ENCODE data around the gene LIN7C. TPM values are rescaled to one million over a fixed set of nuclear protein-coding genes. Genes with fewer than 3 reads are reported as not detected.
"Not testable (repeated sequence)": the region's sequence is repeated elsewhere in the genome, so short reads cannot be mapped to it uniquely, and the experiment has no call there.

The LIN7C gene
- total RNA-seq, 2 donors from 2014 or later: 30.0 to 48.7 TPM

GRCh38 chr11:27456140-27456794, 50.3 kb downstream of the LIN7C start:
- Histone ChIP-seq H3K4me3 (no peak overlapping the region), H3K36me3 (no peaks in the 10 kb centered on the region), H3K4me1 (replicated peaks) (no peaks in the 10 kb centered on the region), H3K9me3 (no peaks in the 10 kb centered on the region), H3K27me3 (replicated peaks; ENCODE audit: insufficient read depth) (no peaks in the 10 kb centered on the region), H3K27ac (no peak overlapping the region)
- no peak for DNase-seq (ENCODE audit: low spot score)
- TF ChIP-seq POLR2A (IDR thresholded peaks at IDR 0.05): no peak
- no peak for TF ChIP-seq CTCF (IDR thresholded peaks at IDR 0.05)
- no peak for TF ChIP-seq POLR2AphosphoS5 (IDR thresholded peaks at IDR 0.05)
- WGBS: 43% methylated on average over 2 of the region's 2 CpGs
- intact Hi-C loops (cut with DNase I): no loop called here

DNA sequence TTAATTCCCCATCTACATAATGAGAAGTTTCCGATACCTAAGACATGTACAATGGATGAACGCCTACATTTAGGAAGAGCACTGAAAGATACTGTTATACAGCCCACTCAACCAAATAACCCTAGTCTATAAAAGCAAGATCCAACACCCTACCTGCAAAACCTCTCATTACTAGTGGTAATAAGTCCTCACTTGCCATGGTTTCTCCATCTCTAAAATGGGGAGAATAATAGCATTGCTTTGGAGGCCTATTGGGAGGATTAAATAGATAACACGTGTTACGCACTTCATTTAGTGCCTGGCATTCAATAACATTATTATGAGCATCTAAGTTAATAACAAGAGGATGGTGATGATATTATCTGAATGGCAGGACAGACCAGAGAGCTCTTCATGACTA, 50.9 kb downstream of the LIN7C start:
- no peaks in the 10 kb centered on the region for H3K27me3 ChIP-seq (replicated peaks; ENCODE audit: insufficient read depth)
- no peak for TF ChIP-seq CTCF (IDR thresholded peaks at IDR 0.05)
- TF ChIP-seq POLR2AphosphoS5 (IDR thresholded peaks at IDR 0.05): no peak
- no peak for TF ChIP-seq POLR2A (IDR thresholded peaks at IDR 0.05)
- no peaks in the 10 kb centered on the region for H3K9me3 ChIP-seq
- 89% methylated on average over 4 of the region's 4 CpGs for WGBS
- no peak overlapping the region for H3K4me3 ChIP-seq
- intact Hi-C loops (cut with DNase I): no loop called here
- H3K36me3 ChIP-seq: no peaks in the 10 kb centered on the region
- no peak overlapping the region for H3K27ac ChIP-seq
- DNase-seq (ENCODE audit: low spot score): no peak
- no peaks in the 10 kb centered on the region for H3K4me1 ChIP-seq (replicated peaks)

- intact Hi-C loops (cut with DNase I): no loop called here
- Histone ChIP-seq H3K4me1 (replicated peaks) (no peaks in the 10 kb centered on the region), H3K27ac (no peak overlapping the region), H3K27me3 (replicated peaks; ENCODE audit: insufficient read depth) (no peaks in the 10 kb centered on the region), H3K4me3 (no peak overlapping the region), H3K36me3 (no peaks in the 10 kb centered on the region), H3K9me3 (no peaks in the 10 kb centered on the region)
- WGBS: 100% methylated on average over 1 of the region's 1 CpG
- no peak for DNase-seq (ENCODE audit: low spot score)
- TF ChIP-seq POLR2A (IDR thresholded peaks at IDR 0.05) (no peak), POLR2AphosphoS5 (IDR thresholded peaks at IDR 0.05) (no peak), CTCF (IDR thresholded peaks at IDR 0.05) (no peak)
These were observed 52.9 kb downstream of the LIN7C start for GRCh38 chr11:27453701-27454100.

DNA sequence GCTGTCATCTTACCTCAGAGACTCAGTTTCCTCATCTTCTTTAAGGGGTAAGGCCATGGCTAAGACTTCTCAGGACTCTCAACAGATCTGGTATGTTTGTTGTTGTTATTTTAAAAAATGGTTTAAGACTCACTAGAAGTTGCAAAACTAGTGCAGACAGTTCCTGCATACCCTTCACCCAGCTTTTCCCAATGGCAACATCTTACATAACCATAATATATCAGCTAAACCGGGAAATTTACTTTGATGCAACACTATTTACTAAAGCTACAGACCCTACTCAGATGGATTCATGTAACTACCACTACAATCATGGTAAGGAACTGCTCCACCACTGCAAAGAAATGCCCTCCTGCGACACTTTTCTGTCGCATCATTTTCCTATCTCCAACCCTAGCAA, 54.4 kb downstream of the LIN7C start:
- TF ChIP-seq CTCF (IDR thresholded peaks at IDR 0.05) (no peak), POLR2A (IDR thresholded peaks at IDR 0.05) (no peak), POLR2AphosphoS5 (IDR thresholded peaks at IDR 0.05) (no peak)
- H3K27me3 ChIP-seq (replicated peaks; ENCODE audit: insufficient read depth): no peaks in the 10 kb centered on the region
- H3K4me1 ChIP-seq (replicated peaks): no peaks in the 10 kb centered on the region
- no peak overlapping the region for H3K27ac ChIP-seq
- WGBS: 94% methylated on average over 3 of the region's 3 CpGs
- no peak for DNase-seq (ENCODE audit: low spot score)
- intact Hi-C loops (cut with DNase I): no loop called here
- no peaks in the 10 kb centered on the region for H3K9me3 ChIP-seq
- H3K4me3 ChIP-seq: no peak overlapping the region
- no peaks in the 10 kb centered on the region for H3K36me3 ChIP-seq

GRCh38 chr11:27451244-27451965, 55.2 kb downstream of the LIN7C start:
- no peak for TF ChIP-seq CTCF (IDR thresholded peaks at IDR 0.05)
- TF ChIP-seq POLR2A (IDR thresholded peaks at IDR 0.05): no peak
- TF ChIP-seq POLR2AphosphoS5 (IDR thresholded peaks at IDR 0.05): no peak
- no peaks in the 10 kb centered on the region for H3K27me3 ChIP-seq (replicated peaks; ENCODE audit: insufficient read depth)
- WGBS: 93% methylated on average over 1 of the region's 1 CpG
- no peak overlapping the region for H3K4me3 ChIP-seq
- intact Hi-C loops (cut with DNase I): no loop called here
- H3K9me3 ChIP-seq: no peaks in the 10 kb centered on the region
- no peaks in the 10 kb centered on the region for H3K4me1 ChIP-seq (replicated peaks)
- DNase-seq (ENCODE audit: low spot score): no peak
- no peak overlapping the region for H3K27ac ChIP-seq
- H3K36me3 ChIP-seq: no peaks in the 10 kb centered on the region

DNA sequence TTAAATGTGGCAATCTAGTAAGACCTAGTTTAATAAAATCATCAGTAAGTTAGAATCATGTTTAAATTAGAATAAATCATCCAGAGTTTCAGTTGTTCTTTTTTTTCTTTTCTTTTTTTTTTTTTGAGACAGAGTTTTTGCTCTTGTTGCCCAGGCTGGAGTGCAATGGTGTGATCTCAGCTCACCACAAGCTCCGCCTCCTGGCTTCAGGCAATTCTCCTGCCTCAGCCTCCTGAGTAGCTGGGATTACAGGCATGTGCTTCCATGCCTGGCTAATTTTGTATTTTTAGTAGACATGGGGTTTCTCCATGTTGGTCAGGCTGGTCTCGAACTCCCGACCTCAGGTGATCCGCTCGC, 58.4 kb downstream of the LIN7C start:
- H3K27ac ChIP-seq; H3K27me3 ChIP-seq (replicated peaks; ENCODE audit: insufficient read depth); intact Hi-C loops (cut with DNase I); H3K36me3 ChIP-seq; H3K4me1 ChIP-seq (replicated peaks); DNase-seq (ENCODE audit: low spot score); H3K4me3 ChIP-seq; H3K9me3 ChIP-seq: not testable (repeated sequence)
- WGBS: 96% methylated on average over 5 of the region's 5 CpGs
